Neural progenitor cell (in vitro differentiated cells): ENCODE data around the gene TFG. TPM values are rescaled to one million over a fixed set of nuclear protein-coding genes. Genes with fewer than 3 reads are reported as not detected.
"Not testable (repeated sequence)": the region's sequence is repeated elsewhere in the genome, so short reads cannot be mapped to it uniquely, and the experiment has no call there.

Experiments
- DNase-seq: peaks from one replicate; pipeline ENCODE4 v3.0.0-alpha.2; 2016; ENCODE audit warnings: low spot score
- H2AFZ ChIP-seq: fragments of 200-600 bp; sonication (generic); replicated peaks from 2 replicates; pipeline ENCODE4 v1.6.1; 2016; ENCODE audit warnings: antibody characterized with exemption
- H3F3A ChIP-seq: fragments of 200-600 bp; sonication (generic); 2 replicates; pipeline ENCODE4 v1.6.1; 2016; ENCODE audit warnings: antibody characterized with exemption, low read depth
- H3K27ac ChIP-seq: fragments of 200-600 bp; sonication (generic); 2 replicates; pipeline ENCODE4 v1.5.1; 2016; ENCODE audit warnings: mild to moderate bottlenecking
- H3K27me3 ChIP-seq: fragments of 200-600 bp; sonication (generic); 2 replicates; pipeline ENCODE4 v1.6.1; 2016; ENCODE audit warnings: mild to moderate bottlenecking, moderate library complexity
- H3K36me3 ChIP-seq: fragments of 200-600 bp; sonication (generic); 2 replicates; pipeline ENCODE4 v1.5.1; 2016
- H3K4me1 ChIP-seq: fragments of 200-600 bp; sonication (generic); 2 replicates; pipeline ENCODE4 v1.6.1; 2016; ENCODE audit warnings: mixed run types
- H3K4me2 ChIP-seq: fragments of 200-600 bp; sonication (generic); 2 replicates; pipeline ENCODE4 v1.6.1; 2016
- H3K4me3 ChIP-seq: fragments of 200-600 bp; sonication (generic); 2 replicates; pipeline ENCODE4 v1.5.1; 2016
- H3K79me2 ChIP-seq: fragments of 200-600 bp; sonication (generic); 2 replicates; pipeline ENCODE4 v1.6.1; 2016; ENCODE audit warnings: low read depth
- H3K9ac ChIP-seq: fragments of 200-600 bp; sonication (generic); 2 replicates; pipeline ENCODE4 v1.6.1; 2016
- H3K9me3 ChIP-seq: fragments of 200-600 bp; sonication (generic); 2 replicates; pipeline ENCODE4 v1.5.1; 2016; ENCODE audit warnings: low read depth
- H4K20me1 ChIP-seq: fragments of 200-600 bp; sonication (generic); 2 replicates; pipeline ENCODE4 v1.6.1; 2016; ENCODE audit warnings: low read depth
- H3K27ac Mint-ChIP-seq: 3 replicates; pipeline ENCODE4 v1.8.0; 2021; ENCODE audit warnings: mixed read lengths
- H3K27me3 Mint-ChIP-seq: 2 replicates; pipeline ENCODE4 v1.8.0; 2022; ENCODE audit warnings: low read depth, mild to moderate bottlenecking, inconsistent platforms, moderate library complexity, mixed read lengths; ENCODE audit not compliant: insufficient read depth
- H3K36me3 Mint-ChIP-seq: 3 replicates; pipeline ENCODE4 v1.8.0; 2021; ENCODE audit warnings: mixed read lengths
- H3K4me1 Mint-ChIP-seq: 3 replicates; pipeline ENCODE4 v1.8.0; 2021; ENCODE audit warnings: mixed read lengths
- H3K4me3 Mint-ChIP-seq: 3 replicates; pipeline ENCODE4 v1.8.0; 2021; ENCODE audit warnings: mild to moderate bottlenecking, moderate library complexity, mixed read lengths
- H3K9me3 Mint-ChIP-seq: 3 replicates; pipeline ENCODE4 v1.8.0; 2020; ENCODE audit warnings: mixed read lengths
- CTCF ChIP-seq: fragments of 200-600 bp; sonication (generic); IDR thresholded peaks from 2 replicates; pipeline ENCODE4 v1.5.1; 2017; ENCODE audit warnings: antibody characterized with exemption, mild to moderate bottlenecking
- EZH2 ChIP-seq: fragments of 200-600 bp; sonication (generic); IDR thresholded peaks from 2 replicates; pipeline ENCODE4 v1.6.1; 2017; ENCODE audit warnings: antibody characterized with exemption, mild to moderate bottlenecking, moderate library complexity
- EZH2phosphoT487 ChIP-seq: fragments of 200-600 bp; sonication (generic); IDR thresholded peaks from 2 replicates; pipeline ENCODE4 v1.6.1; 2017; ENCODE audit warnings: antibody characterized with exemption
- total RNA-seq: library from RNA; depleted of rRNA; stranded (reverse); fragments of >200 nt; gene quantifications from 2 replicates; pipeline ENCODE4 v1.2.3, GENCODE V29; 2015; ENCODE audit warnings: low replicate concordance

Gene TFG
- 86.1 and 105 TPM in 2 replicates for total RNA-seq

GRCh38 chr3:100708989-100709841 is at the start of gene TFG:
TFG (plus strand) TSS chr3:100709494; CDS start chr3:100713686, 4,192 bp downstream.
- peak within 1 kb of the TSS; percentile 70 for H2AFZ ChIP-seq
- Mint-ChIP-seq H3K9me3 (peaks cover 7% of the 10 kb centered on the region), H3K27ac (peak within 1 kb of the TSS; percentile 81), H3K4me1 (peaks cover 13% of the 10 kb centered on the region), H3K27me3 (no peaks in the 10 kb centered on the region), H3K36me3 (peaks cover 21% of the 10 kb centered on the region), H3K4me3 (peak within 1 kb of the TSS; percentile 88)
- peak within 1 kb of the TSS; percentile 93 for H3K4me3 ChIP-seq
- peak within 1 kb of the TSS; percentile 98 for H3K4me2 ChIP-seq
- no peaks in the 10 kb centered on the region for H3K9me3 ChIP-seq
- peak; percentile 96 for DNase-seq
- H4K20me1 ChIP-seq, result peaks cover 20% of the 10 kb centered on the region
- peak within 1 kb of the TSS; percentile 87 for H3K9ac ChIP-seq
- TF ChIP-seq EZH2, result no peak
- TF ChIP-seq EZH2phosphoT487, result no peak
- no peak for TF ChIP-seq CTCF
- peaks cover 18% of the 10 kb centered on the region for H3F3A ChIP-seq
- H3K4me1 ChIP-seq, result peaks cover 12% of the 10 kb centered on the region
- peaks cover 35% of the 10 kb centered on the region for H3K27me3 ChIP-seq
- H3K36me3 ChIP-seq, result no peaks in the 10 kb centered on the region
- peak within 1 kb of the TSS; percentile 96 for H3K27ac ChIP-seq
- H3K79me2 ChIP-seq, result peaks cover 43% of the 10 kb centered on the region

- H2AFZ ChIP-seq, H3K4me1 ChIP-seq, H3K36me3 ChIP-seq, H3K27me3 ChIP-seq, H3K9ac ChIP-seq, H3K27me3 Mint-ChIP-seq, H3K4me3 Mint-ChIP-seq, H3K27ac ChIP-seq, H4K20me1 ChIP-seq, H3K79me2 ChIP-seq, H3K4me1 Mint-ChIP-seq, H3F3A ChIP-seq, H3K9me3 Mint-ChIP-seq, H3K36me3 Mint-ChIP-seq, H3K27ac Mint-ChIP-seq, H3K9me3 ChIP-seq, H3K4me2 ChIP-seq, DNase-seq, H3K4me3 ChIP-seq: not testable (repeated sequence)
Measured at GRCh38 chr3:100661294-100661693, 48.0 kb upstream of the TFG start.

GRCh38 chr3:100662113-100662823 is 47.0 kb upstream of the TFG start:
- H3K27ac Mint-ChIP-seq, result no peak overlapping the region
- peaks cover under 1% of the 10 kb centered on the region for H3K27me3 Mint-ChIP-seq

More at GRCh38 chr3:100662113-100662823, 47.0 kb upstream of the TFG start:
- no peaks in the 10 kb centered on the region for H3K79me2 ChIP-seq
- H2AFZ ChIP-seq, result no peak overlapping the region
- H3F3A ChIP-seq, result no peaks in the 10 kb centered on the region
- Mint-ChIP-seq H3K36me3 (no peaks in the 10 kb centered on the region), H3K4me1 (no peaks in the 10 kb centered on the region), H3K9me3 (no peaks in the 10 kb centered on the region), H3K4me3 (no peak overlapping the region)
- no peaks in the 10 kb centered on the region for H3K27me3 ChIP-seq
- no peak overlapping the region for H3K27ac ChIP-seq
- H3K4me3 ChIP-seq, result no peak overlapping the region
- TF ChIP-seq EZH2phosphoT487 (no peak), CTCF (no peak), EZH2 (no peak)
- no peak overlapping the region for H3K9ac ChIP-seq
- no peaks in the 10 kb centered on the region for H3K4me1 ChIP-seq
- no peaks in the 10 kb centered on the region for H4K20me1 ChIP-seq
- no peak for DNase-seq
- H3K36me3 ChIP-seq, result no peaks in the 10 kb centered on the region
- H3K4me2 ChIP-seq, result no peak overlapping the region
- H3K9me3 ChIP-seq, result no peaks in the 10 kb centered on the region
